ENCODE results near the gene CRYGS. TPM values are rescaled to one million over a fixed set of nuclear protein-coding genes. Genes with fewer than 3 reads are reported as not detected.
A peak's percentile ranks its signal among the peaks of the same experiment; 100 is the strongest.
"Not testable (repeated sequence)": the region's sequence is repeated elsewhere in the genome, so short reads cannot be mapped to it uniquely, and the experiment has no call there.

Gene CRYGS
- total RNA-seq, 6 experiments from 2014 or later = 0.34 to 0.87 (median 0.68) TPM

DNA sequence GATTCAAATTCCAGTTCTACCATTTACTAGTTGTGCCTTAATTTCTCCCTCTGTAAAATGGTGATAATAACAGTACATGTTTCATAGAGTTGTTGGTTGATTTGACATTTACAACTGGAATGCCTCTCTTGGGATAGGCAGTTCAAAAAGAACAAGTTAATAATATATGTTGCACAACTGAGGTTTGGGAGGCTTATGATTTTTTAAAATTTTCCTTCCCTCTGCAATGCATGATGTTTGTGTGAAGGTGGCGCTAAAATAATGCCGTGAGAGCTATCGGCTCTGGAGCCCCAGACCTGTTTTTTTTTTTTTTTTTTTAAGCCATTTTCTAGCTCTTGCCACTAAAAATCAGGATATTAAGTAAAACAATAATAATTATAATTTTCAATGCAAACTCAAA lies 44.9 kb upstream of the CRYGS start:
- DNase-seq = no peak
- peaks cover 17% of the 10 kb centered on the region for H3K4me1 Mint-ChIP-seq (ENCODE audit: low read depth)
- TF ChIP-seq, protein P1, sequence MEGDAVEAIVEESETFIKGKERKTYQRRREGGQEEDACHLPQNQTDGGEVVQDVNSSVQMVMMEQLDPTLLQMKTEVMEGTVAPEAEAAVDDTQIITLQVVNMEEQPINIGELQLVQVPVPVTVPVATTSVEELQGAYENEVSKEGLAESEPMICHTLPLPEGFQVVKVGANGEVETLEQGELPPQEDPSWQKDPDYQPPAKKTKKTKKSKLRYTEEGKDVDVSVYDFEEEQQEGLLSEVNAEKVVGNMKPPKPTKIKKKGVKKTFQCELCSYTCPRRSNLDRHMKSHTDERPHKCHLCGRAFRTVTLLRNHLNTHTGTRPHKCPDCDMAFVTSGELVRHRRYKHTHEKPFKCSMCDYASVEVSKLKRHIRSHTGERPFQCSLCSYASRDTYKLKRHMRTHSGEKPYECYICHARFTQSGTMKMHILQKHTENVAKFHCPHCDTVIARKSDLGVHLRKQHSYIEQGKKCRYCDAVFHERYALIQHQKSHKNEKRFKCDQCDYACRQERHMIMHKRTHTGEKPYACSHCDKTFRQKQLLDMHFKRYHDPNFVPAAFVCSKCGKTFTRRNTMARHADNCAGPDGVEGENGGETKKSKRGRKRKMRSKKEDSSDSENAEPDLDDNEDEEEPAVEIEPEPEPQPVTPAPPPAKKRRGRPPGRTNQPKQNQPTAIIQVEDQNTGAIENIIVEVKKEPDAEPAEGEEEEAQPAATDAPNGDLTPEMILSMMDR (IDR thresholded peaks at IDR 0.05) = peak; percentile 54
- H3K27me3 Mint-ChIP-seq (ENCODE audit: insufficient read depth) = peaks cover 3% of the 10 kb centered on the region
- no peak overlapping the region for H3K4me3 Mint-ChIP-seq
- H3K9me3 Mint-ChIP-seq = no peaks in the 10 kb centered on the region
- no peak overlapping the region for H3K27ac Mint-ChIP-seq
- peaks cover 9% of the 10 kb centered on the region for H3K36me3 Mint-ChIP-seq (ENCODE audit: low read depth)

DNA sequence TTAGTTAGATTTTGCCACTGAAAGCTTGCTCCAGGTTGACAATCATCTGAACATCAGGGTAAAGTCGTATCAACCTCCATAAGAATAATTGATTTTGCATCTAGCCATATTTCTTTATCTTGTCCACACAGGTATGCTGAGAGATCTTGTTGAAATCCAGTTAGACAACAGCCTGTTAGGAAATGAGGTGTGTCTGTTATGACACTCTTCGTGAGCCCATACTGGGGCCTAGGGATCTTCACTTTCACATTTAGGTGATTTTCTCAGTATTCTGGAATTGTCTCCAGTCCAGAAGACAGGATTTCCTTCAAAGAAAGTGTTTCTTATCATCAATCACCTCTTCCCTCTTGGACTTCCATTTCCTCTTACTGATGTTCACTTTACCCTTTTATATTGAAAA lies 44.5 kb upstream of the CRYGS start:
- DNase-seq = no peak
- peaks cover 12% of the 10 kb centered on the region for H3K36me3 Mint-ChIP-seq (ENCODE audit: low read depth)
- TF ChIP-seq, protein P1 (IDR thresholded peaks at IDR 0.05) = no peak
- no peak overlapping the region for H3K4me3 Mint-ChIP-seq
- H3K4me1 Mint-ChIP-seq (ENCODE audit: low read depth) = peaks cover 22% of the 10 kb centered on the region
- H3K27me3 Mint-ChIP-seq (ENCODE audit: insufficient read depth) = peaks cover 3% of the 10 kb centered on the region
- H3K9me3 Mint-ChIP-seq = no peaks in the 10 kb centered on the region
- no peak overlapping the region for H3K27ac Mint-ChIP-seq

DNA sequence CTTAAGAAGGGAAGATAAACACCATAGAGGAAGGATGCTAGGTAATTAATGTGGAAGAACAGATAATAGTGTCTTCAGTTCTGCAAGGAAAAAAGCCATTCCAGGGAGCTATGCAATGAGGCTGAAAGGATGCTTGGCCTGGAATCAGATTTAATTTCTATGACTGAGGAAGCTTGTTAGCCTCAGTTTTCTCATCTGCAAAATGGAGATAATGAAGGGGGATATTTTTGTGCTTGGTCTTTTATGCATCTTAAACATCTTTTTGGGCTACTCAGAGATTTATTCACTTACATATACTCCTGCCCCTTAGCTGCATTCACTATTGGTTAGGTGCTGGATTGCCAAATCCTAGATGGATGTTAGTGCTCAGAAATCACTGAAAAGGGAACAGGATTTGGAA lies 43.0 kb upstream of the CRYGS start:
- no peaks in the 10 kb centered on the region for H3K9me3 Mint-ChIP-seq
- H3K27me3 Mint-ChIP-seq (ENCODE audit: insufficient read depth) = no peaks in the 10 kb centered on the region; the same call in 1 of the 2 replicates
- DNase-seq = no peak
- peaks cover 17% of the 10 kb centered on the region for H3K36me3 Mint-ChIP-seq (ENCODE audit: low read depth)
- H3K4me3 Mint-ChIP-seq = no peak overlapping the region
- TF ChIP-seq, protein P1 (IDR thresholded peaks at IDR 0.05) = no peak
- no peak overlapping the region for H3K27ac Mint-ChIP-seq
- H3K4me1 Mint-ChIP-seq (ENCODE audit: low read depth) = peaks cover 28% of the 10 kb centered on the region

DNA sequence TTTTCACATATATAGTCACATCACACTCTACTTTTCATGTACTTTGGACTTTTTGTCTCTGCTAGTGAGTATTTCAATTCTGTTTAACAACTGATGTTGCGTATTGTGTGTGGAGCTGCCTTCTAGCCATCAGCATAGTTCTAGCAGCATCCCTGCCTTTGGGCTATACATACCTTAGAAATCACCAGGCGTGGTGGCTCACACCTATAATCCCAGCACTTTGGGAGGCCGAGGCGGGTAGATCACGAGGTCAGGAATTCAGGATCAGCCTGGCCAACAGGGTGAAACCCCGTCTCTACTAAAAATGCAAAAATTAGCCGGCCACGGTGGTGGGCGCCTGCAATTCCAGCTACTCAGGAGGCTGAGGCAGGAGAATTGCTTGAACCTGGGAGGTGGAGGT lies 42.1 kb upstream of the CRYGS start:
- DNase-seq; H3K27me3 Mint-ChIP-seq (ENCODE audit: insufficient read depth); H3K9me3 Mint-ChIP-seq; H3K4me3 Mint-ChIP-seq; H3K27ac Mint-ChIP-seq: not testable (repeated sequence)
- Mint-ChIP-seq H3K4me1 (ENCODE audit: low read depth) (peaks cover 28% of the 10 kb centered on the region), H3K36me3 (ENCODE audit: low read depth) (peaks cover 25% of the 10 kb centered on the region)

DNA sequence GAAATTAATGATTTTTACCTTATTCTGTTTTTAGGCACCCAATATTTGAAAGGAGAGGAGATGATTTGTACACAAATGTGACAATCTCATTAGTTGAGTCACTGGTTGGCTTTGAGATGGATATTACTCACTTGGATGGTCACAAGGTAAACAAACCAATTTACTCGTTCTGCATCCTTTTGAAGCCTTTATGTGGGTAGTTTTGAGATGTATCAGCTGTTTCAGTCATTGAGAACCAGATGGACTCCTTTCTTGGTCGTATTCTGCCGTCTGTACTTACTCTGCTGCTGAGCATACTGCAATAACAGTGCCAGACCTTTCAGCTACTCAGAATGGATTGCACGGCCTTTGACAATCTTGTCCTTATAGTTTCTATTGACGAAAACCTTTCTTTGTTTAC lies 39.7 kb upstream of the CRYGS start:
- H3K4me1 Mint-ChIP-seq (ENCODE audit: low read depth) = peaks cover 18% of the 10 kb centered on the region
- H3K36me3 Mint-ChIP-seq (ENCODE audit: low read depth) = peaks cover 33% of the 10 kb centered on the region
- TF ChIP-seq, protein P1 (IDR thresholded peaks at IDR 0.05) = no peak
- DNase-seq = no peak
- H3K4me3 Mint-ChIP-seq = no peak overlapping the region
- H3K27me3 Mint-ChIP-seq (ENCODE audit: insufficient read depth) = no peaks in the 10 kb centered on the region; the same call in 1 of the 2 replicates
- no peaks in the 10 kb centered on the region for H3K9me3 Mint-ChIP-seq
- H3K27ac Mint-ChIP-seq = no peak overlapping the region

DNA sequence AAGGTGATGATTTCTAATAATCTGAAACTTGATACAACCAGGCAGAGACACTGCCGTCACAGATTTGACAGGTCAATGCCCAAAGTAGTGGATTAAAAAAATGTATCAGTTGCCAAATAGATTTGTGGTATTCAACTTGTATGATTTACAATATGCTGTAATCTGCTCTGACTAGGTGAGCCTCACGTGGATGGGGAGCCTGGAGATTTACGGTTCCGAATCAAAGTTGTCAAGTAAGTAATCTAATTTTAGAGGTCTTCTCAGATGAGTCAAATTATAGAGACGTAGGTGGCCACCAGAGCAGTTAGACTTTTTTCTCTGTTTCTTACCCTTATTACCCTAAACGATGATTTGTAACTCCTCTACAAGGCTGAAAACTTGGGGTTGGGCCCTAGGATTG lies 38.4 kb upstream of the CRYGS start:
- TF ChIP-seq, protein P1 (IDR thresholded peaks at IDR 0.05) = no peak
- Mint-ChIP-seq H3K4me1 (ENCODE audit: low read depth) (peaks cover 12% of the 10 kb centered on the region), H3K4me3 (no peak overlapping the region), H3K36me3 (ENCODE audit: low read depth) (peaks cover 38% of the 10 kb centered on the region), H3K9me3 (no peaks in the 10 kb centered on the region), H3K27me3 (ENCODE audit: insufficient read depth) (no peaks in the 10 kb centered on the region; the same call in 1 of the 2 replicates), H3K27ac (no peak overlapping the region)
- DNase-seq = no peak
